Medulla oblongata (tissue), 1 donor: ENCODE data around the gene MALL.
A peak's percentile ranks its signal among the peaks of the same experiment; 100 is the strongest.
"Not testable (repeated sequence)": the region's sequence is repeated elsewhere in the genome, so short reads cannot be mapped to it uniquely, and the experiment has no call there.

ENCODE experiments used
- DNase-seq: peaks from one replicate; pipeline ENCODE4 v3.0.0-alpha.2; 2015; ENCODE audit errors: extremely low spot score

Gene MALL

GRCh38 chr2:110120171-110121051, 4.8 kb upstream of the MALL start:
- no peak for DNase-seq

DNA sequence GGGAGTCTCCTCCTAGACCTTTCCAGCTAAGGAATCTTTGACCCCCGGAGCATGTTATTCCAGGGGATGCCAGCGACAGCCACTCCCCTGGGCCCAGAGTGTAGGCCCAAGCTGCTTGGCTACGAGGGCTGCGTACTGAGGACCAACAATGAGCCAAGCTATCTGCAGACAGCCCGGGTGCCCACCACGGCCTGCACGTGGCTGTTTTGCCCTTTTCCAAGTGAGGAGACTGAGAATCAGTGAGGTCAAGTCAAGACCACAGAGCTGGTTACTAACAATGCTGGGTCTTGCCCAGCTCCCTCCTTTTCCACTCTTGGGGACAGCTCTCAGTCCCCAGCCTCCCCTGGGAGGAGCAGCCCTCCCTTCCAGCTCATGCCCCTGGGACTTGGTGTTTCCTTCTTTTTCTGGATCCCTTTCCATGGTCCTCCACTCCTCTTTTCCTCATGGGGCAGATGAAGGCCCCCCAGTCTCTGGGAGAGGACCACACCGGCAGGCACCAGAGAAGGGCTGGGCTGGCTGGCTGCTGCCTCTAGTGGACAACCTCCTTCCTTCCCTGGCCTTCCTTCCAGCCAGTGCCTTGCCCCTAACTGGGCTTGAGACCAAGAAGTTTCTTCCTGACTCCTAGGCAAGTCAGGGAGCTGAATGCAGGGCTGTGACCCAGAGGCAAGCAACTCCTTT, 550 bp upstream of the MALL start:
- DNase-seq: peak; percentile 55

- no peak for DNase-seq
Observed at GRCh38 chr2:110114831-110115255, 779 bp downstream of the MALL start.

DNA sequence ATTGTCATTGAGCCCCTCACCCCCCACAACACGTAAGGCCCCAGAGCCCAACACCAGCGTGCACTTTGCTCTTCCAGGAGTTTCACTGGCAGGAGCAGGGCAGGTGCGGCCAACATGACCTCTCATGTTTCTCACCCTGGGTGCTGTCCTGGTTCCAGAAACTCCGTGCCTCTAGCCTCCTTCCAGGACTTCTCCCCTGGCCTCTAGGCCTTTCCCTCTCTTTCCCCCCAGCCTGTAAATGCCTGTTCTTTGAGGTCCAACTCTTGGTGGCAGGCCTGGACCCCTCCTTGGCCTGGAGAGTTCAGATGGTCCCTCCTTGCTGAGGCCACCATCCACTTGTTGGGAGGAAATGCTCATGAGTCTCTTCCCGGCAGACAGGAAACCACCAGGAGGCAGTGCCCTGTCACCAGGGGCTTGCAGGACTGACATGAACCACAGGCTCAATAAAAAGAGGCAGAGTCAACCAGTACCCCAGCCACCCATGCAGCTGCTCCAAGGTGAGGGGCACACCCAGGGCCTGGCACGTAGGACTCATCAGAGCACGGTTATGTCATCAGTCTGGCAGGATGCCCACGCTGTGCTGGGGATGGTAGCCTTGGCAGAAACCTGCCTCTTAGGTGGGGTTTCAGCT, 1.5 kb downstream of the MALL start:
- DNase-seq: no peak

- not testable (repeated sequence) for DNase-seq
Observed at GRCh38 chr2:110108291-110108690, 7.3 kb downstream of the MALL start.

DNA sequence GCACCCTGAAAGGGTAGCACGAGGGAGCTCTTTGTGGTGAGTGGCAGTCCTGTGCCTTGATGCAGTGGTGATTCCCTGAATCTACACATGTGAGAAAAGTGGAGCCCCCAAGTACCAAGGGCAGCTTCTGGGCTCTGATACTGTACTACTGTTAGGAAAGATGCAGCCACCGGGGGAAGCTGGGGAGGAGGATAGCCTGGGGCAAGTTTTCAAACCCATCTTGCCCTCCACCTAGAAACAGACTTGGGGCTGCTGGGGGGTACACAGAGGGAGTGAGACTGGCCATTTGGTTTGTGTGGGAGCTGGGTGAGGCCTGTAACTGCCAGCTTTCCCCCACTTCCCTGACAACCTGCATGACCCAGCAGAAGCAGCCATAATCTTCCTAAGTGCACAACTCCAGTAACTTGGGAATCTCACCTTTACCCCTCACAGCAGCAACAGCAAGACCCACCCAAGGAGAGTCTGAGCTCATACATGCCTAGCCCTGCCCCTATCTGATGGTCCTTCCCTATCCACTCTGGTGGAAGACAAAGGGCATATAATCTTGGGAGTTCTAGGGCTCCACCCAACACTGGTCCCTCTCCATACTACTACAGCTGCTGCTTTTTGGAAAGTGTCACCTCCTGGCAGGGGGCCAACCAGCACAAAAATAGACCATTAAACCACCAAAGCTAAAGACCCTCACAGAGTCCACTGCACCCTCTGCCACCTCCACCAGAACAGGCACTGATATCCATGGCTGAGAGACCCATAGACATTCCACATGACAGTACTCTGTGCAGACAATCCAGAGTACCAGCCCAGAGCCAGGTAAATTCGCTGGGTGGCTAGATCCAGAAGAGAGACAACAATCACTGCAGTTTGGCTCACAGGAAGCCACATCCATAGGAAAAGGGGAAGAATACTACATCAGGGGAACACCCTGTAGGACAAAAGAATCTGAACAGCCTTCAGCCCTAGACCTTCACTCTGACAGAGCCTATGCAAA, 8.2 kb downstream of the MALL start:
- no peak for DNase-seq

- DNase-seq: no peak
Observed at GRCh38 chr2:110106642-110107041, 9.0 kb downstream of the MALL start.

DNA sequence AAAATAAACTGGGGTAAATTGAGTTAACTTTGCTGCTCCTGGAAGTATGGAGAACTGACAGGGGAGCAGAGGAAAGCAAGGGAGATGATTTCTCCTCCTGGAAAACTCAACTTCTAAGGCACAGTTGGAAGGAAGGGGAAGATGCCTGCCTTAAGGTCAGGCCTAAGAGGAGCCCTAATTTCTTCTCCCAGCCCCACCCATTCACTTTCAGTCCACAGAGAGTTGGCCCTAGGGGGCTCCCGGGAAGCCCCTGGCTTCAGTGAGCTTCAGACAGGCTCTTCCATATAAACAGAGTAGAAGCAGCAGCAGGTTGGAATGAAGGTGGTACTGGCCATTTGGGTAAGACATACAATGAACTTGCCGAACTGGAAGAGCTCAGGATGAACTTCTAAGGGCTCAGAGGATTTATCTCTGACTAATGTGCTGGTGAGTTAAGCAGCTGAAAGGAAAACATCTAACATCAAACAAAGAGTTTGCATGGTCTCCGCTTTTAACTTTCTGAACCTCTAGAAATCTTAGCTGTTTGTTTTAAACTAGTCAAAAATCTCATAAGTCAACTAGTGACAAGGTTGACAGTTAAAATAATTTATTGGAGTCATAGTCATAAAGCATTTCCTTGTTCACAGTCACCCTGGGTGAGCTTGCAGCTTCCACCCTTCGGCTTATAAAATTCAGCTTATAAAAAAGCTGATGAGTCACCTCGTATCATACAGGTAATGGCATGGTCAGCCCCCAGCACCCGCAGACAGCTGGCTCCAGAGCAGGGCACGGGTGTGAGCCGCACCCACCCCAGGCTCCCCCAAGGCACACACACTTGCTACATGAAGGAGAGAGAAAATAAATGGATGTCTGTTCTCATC, 9.8 kb downstream of the MALL start:
- no peak for DNase-seq

DNA sequence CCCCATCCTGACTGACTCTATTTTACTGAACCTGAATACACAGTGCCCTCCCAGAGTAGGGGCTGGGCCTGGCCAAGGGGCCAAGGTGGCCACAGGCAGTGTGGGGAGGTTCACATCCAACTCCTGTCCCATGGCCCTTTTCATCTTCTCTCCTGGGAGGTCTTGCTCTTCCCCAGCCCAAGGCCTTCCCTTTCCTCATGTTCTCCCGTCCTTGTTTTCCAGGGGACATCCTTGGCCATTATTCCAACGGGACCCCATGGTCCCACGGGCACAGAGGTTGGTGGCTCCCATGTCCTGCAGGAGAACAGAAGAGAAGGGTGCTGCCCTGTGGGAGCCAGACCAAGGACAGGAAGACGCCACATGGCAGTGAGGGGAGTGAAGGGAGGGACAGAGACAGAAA, 10.4 kb downstream of the MALL start:
- DNase-seq: no peak

DNA sequence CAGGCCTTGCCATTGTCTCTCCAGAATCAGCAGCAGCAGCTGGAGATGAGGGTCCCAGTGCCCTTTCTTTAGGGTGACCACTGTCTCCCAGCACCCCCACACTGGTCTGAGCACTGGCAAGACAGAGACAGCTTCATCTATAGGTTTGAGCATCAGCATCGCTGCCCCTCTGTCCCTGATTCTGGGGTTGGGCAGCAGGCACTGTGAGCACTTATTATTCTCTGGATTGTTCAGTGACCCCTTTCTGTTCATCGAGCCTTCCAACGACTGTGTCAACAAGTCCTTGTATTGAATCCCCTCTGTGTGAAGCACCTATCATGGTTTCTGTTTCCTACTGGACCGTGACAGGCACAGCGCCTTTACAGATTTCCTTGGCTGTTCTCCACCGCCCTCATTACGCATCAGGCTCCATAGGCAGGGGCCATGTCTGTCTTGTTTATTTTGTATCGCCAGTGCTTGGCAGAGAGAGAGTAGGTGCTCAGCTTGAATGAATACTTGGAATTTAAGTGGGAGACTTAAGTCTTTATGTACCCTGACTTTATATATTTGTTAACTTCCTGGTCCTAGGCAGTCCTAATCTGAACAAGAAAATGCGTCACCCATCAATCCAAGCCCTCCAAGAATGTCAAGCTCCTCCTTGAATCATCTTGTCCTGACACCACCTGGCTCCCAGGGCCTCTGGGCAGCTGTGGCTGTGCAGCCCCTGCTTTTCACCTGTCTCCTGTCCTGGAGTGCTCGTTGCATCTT, 11.4 kb downstream of the MALL start:
- DNase-seq: no peak

DNA sequence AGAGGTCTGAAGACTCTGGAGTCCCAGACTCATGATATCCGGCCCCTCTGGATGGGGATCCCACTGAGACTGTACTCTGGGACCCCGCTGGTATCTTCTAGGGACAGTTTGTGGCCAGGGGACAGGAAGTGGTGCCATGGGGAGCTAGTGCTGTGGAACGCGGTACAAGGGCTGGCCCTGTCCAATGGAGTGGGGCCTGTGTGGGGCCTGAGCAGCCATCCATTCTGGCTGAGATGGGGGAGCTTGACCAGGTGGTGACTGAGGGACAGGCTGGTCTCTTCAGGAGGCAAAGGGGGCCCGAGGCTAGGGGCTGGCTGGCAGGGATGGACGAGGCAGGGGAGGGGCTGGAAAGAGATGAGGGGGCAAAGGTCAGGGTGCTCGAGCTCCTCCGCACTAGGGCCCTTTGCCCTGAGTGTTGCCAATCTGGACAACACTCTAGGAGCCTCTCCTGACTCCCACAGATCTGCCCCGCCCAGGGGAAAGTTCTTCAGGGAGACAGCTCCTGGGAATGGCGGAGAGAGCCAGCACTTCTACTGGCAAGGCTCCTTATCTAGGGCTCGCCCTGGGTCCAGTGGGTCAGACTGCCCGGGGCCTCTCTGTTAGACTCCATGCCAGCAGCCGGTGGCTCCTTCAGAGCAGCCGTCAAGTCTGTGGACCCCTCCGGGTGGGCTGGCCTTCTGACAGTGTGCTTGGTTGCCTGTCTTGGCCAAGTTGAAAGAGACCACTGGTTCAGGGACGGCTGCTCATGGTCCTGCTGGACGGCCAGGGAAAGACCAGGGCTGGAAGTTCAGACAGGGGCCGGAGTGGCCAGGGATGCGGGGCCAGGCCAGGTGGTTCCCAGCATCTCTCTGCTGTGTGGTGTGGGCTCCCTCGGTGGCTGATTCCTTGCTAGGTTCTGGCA, 12.3 kb downstream of the MALL start:
- DNase-seq: no peak

GRCh38 chr2:110101901-110102803, 13.5 kb downstream of the MALL start:
- DNase-seq: no peak

- peak; percentile 63 for DNase-seq
Observed at GRCh38 chr2:110101280-110101844, 14.3 kb downstream of the MALL start.

- DNase-seq: not testable (repeated sequence)
Observed at GRCh38 chr2:110100880-110101279, 14.7 kb downstream of the MALL start.

DNA sequence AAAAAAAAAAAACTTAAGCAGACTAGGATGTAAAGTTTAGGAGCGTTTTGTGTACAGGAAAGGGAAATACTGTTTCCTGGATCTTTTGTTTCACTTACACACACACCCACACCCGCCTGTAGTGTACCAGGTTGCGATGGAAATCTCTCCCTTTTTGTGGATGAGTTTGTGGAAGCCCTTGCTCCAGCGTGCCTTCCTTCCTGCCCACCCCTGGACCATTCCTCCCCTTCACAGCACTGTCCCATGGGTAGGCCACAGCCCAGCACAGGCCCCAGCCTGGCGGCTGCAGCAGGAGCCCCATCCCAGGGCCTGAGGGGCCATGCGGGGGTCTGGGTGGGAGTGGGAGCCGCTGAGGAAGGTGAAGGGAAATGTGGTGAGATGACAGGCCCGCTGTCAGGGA, 15.1 kb downstream of the MALL start:
- DNase-seq: no peak

GRCh38 chr2:110099471-110100225, 16.0 kb downstream of the MALL start:
- DNase-seq: no peak

DNA sequence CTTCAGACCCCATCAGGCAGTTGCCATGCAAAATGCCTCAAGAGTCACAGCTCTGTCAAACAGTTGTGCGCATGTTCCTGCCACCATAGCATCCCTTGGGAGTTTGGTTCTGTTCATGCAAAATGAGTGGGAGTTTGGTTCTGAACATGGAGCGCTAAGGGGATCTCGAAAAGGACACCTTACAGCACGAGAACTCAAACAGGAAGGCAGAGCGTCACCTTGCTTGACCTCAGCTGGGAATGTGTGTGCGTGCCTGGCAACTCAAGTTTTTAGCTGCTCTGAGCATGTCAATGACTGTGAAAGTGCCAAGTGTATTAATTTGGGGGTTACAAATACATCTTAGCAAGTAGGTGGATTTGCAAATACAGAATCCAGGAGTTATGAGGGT, 16.6 kb downstream of the MALL start:
- DNase-seq: no peak
